Jurkat, Clone E6-1 (cell line): ENCODE results near the gene IDH3G.

Experiments
- DNase-seq: peaks from one replicate; pipeline ENCODE4 v3.0.0-alpha.2; 2011; ENCODE audit warnings: low read depth, low spot score
- H3K4me3 ChIP-seq: 2 replicates; pipeline ENCODE4 v1.5.1; 2011; ENCODE audit warnings: mild to moderate bottlenecking, low read length, control low read depth, moderate library complexity

Gene IDH3G

DNA sequence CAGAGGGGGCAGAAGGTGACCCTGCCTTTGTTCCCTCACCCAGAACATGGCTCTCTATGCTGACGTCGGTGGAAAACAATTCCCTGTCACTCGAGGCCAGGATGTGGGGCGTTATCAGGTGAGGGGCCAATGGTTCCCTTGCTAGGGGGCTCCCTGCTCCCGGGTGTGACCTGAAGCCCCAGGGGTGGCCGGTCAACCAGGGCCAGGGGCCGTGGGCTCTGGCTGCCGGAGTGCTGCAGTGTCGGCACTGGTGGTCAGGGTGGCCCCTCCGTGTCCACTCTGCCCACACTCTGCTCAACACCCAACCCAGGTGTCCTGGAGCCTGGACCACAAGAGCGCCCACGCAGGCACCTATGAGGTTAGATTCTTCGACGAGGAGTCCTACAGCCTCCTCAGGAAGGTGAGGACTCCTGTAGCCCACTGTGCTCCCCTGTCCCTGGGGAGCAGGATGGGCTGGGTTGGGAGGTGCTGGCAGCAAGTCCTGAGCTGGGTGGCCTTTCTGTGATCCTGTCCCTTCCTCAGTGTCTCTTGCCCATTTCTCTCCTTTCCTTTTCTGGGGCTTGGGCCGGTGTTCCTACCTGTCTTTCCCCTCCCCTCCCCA lies 3.3 kb upstream of the IDH3G start:
- H3K4me3 ChIP-seq = no peak overlapping the region

DNA sequence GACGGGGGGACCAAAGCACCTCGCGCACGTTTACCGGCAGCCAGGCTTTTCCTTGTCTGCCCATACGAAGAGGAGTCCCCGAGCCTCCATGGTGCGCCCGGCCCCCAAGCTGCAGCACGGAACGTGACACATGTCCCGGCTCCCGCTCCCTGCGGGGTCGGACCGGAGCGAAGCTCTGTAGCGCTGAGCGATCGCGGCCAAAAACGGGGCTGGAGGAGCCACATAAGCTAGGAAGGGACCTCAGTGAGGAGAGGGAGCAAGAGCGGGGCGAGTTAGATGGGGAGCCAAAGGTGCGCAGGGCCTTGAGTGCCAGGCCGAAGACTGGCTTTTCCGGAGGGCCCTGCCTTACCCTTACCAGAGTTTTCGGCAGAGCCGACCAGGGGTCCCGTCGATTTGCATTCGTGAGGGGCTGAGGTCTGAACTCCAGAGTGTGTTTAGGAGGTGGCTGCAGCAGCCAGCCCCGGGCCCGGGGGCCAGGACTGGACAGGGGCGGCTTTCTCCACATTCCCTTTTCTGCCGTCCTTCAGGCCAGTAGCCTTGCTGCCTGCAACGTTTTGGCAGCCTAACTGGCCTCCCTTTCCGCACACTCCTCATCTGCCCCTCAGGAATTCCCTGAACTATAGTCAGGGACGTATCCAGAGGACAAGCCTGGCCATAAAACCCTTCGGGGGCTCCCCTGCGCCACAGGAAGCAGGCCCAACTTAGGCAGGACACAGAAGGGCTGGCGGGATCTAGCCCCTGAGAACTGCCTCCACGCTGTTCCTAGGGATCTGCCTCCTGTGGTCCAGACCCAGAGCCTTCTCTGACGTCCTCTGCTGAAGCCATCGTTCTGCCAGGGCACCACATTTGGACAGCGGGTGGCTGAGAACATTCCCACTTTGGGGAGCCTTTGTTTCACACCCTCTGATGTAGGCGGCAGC lies 982 bp upstream of the IDH3G start:
- peak overlapping the region; percentile 66 for H3K4me3 ChIP-seq
- DNase-seq = no peak

More for the DNA sequence above, 3.3 kb upstream of the IDH3G start:
- no peak for DNase-seq

DNA sequence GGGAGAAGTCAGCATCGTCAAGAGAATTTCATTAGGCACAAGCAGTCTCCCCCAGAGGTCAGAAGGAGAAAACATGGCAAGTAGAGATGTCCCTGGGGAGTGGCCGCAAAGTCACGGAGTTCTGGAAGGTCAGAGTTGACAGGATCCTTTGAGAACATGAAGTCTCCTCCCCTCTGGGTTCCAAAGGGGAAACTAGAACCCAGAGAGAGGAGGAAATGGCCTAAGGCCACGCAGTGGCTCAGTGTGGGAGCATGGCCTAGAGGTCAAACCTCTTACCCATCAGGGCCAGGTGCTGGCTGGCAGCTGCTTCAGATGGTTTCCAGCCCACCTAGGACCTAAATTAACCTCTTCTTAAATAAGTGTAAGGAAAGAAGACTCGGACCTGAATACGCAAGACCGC lies 884 bp downstream of the IDH3G start:
- DNase-seq = no peak
- peak overlapping the region; percentile 73 for H3K4me3 ChIP-seq

DNA sequence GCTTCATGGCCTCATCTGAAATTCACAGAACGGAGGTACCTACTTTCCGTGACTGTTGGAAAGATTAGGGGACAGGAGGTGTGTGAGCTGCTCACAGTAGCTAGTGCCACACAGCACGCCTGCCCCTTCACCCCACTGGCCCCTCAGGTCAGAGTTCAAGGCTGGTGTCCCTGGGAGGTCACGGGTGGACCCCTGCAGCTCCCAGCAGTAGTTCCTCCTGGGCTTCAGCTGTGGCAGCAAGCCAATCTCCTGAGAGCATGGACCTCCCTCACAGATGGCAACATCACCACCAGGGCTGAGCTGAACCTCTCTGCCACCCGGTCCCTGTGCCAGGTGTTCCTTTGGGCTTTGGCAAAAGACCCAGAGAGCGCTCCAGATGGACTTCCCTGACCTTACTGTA lies 1.8 kb downstream of the IDH3G start:
- no peak for DNase-seq
- H3K4me3 ChIP-seq = no peak overlapping the region

DNA sequence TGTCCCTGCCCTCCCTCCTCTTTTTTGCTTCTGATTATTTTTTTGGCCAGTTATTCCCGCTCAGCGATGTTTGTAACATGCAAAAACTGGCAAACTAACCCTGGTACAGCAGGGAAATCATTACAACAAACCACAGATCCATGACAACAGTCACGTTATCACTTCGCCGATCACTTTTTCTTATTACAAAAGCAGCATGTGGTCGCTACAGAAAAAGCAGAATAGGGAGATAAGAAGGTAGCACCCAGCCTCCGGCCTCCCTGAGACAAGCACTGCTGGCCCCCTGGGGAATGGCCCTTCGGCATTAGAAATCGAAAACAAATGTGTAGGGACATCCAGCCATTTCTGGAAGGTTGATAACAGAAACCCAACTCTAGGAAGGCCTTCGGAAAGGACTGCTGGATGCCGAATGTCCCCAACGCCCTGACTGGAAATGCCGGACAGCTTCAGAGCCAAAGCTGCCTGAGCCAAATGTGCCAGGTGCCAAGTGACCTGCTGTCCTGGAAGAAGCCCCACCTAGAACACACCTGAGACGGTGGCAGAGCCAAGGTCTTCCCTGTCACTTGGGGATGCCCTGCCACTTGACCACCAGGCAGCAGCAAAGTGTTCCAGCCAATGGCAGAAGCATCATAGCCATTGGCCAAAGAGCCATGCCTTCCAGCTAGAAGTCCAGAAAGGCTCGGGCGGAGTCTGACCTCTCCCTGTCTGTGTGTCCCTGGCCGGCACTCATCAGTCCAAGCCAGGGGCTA lies 2.9 kb downstream of the IDH3G start:
- DNase-seq = no peak
- no peak overlapping the region for H3K4me3 ChIP-seq

DNA sequence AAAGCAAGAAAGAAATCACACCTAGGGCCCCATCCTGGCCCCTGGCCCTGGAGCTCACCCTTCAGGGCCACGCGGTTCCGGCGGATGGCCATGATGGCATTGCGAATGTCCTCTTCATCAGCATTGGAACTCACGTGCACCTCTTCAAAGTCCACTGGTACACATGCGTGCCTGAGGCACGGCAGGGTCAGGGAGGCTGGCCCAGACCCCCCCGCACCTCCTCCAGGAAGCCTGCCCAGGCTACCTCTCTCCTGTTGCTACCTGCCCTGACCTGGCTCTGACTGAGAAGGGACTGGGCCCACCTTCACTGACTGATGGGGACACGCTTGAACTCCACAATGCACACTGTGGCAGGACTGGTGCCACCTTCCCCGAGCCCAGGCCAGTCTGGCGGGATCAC lies 4.5 kb downstream of the IDH3G start:
- no peak for DNase-seq
- no peak overlapping the region for H3K4me3 ChIP-seq

DNA sequence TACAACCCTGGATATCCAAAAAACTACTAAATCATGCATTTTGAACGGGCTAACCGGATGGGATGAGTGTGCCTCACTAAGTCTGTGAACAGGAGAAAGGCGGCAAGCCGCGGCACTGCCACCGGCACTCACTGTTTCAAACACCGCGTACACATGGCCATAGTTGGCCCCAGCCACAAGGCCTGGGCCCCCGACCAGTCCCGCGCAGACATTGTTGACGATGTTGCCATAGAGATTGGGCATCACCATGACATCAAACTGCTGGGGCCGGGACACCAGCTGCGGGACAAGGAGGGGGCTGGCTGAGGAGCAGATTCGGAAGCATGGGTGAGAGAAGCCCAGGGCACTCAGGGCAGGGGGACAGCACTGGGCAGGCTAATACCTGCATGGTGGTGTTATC lies 7.5 kb downstream of the IDH3G start:
- no peak for DNase-seq
- H3K4me3 ChIP-seq = no peak overlapping the region

DNA sequence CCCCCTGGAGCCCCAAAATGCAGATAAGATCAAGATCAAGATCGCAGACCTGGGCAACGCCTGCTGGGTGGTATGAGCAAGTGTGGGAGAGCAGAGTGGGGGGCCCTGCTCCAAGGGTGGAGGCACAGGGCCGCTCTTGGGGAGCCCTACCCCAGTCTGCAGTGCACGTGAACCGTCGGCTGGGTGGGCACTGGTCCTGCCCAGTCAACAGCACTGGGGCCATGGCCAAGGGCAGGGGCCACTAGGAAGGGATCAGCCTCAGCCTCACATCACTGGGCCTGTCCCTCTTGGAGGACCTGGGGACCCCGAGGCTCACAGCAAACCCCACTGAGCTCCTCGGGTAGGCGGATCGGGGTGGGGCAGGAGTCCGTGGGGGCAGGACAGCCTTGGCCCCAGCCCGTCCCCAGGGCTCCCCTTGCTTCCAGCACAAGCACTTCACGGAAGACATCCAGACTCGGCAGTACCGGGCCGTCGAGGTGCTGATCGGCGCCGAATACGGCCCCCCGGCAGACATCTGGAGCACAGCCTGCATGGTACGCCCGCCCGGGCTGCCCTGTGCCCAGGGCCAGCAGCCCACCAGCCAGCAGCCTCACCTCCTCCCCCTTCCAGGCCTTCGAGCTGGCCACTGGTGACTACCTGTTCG lies 9.7 kb downstream of the IDH3G start:
- no peak overlapping the region for H3K4me3 ChIP-seq
- DNase-seq = no peak

DNA sequence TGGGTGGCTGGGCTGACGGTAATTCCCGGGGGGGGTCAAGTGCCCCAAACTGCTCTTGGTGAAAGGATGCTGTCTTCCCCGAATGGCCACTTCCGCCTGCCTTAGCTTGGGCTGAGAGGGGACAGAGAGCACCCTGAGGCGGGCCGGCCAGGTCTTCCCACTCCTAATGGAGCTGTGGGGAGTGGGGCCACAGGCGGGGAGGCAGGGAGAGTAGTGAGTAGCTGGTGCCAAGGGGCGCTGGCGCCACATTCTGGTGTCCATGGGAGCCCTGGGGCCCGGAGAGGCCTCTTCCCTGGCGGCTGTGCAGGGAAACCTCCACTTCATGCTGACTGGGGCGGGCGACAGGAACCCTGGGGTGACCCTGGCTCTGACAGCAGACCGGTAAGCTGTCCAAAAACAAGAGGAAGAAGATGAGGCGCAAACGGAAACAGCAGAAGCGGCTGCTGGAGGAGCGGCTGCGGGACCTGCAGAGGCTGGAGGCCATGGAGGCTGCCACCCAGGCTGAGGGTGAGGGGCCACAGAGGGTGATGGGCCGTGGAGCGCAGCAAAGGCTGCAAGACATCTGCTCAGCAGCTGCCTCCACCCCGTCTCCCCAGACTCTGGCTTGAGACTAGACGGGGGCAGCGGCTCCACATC lies 10.7 kb downstream of the IDH3G start:
- no peak for DNase-seq
- no peak overlapping the region for H3K4me3 ChIP-seq

DNA sequence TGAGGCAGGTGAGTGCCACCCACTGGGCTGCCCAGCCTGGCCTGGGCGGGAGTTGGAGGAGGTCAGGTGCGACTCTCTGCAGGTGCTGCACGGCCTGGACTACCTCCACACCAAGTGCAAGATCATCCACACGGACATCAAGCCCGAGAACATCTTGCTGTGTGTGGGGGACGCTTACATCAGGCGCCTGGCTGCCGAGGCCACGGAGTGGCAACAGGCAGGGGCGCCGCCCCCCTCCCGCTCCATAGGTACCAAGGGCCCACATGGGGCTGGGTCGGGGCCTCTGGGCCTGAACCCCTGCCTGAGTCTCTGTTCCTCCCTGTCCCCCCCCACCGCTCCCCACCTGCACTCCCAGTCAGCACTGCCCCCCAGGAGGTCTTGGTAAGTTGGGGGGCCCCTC lies 11.3 kb downstream of the IDH3G start:
- DNase-seq = no peak

DNA sequence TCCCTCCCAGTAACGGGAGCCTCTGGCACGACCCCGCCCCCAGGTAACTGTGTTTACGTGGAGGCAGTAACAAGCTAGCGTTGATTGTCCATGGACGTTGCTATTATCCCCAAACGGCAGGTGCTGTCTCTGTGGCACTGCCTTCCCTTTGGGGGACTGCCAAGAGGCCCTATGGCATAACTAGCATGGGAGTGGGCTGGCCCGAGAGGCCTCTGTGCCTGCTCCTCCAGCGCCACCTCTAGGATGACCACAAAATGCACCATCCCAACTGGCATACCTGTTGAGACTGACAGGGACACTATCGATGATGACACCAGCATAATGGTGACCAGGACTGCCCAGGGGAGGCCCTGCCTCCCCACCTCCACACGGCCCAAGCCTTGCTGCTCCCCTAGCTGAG lies 11.9 kb downstream of the IDH3G start:
- no peak for DNase-seq
- no peak overlapping the region for H3K4me3 ChIP-seq

More for the DNA sequence above, 11.3 kb downstream of the IDH3G start:
- H3K4me3 ChIP-seq = no peak overlapping the region

DNA sequence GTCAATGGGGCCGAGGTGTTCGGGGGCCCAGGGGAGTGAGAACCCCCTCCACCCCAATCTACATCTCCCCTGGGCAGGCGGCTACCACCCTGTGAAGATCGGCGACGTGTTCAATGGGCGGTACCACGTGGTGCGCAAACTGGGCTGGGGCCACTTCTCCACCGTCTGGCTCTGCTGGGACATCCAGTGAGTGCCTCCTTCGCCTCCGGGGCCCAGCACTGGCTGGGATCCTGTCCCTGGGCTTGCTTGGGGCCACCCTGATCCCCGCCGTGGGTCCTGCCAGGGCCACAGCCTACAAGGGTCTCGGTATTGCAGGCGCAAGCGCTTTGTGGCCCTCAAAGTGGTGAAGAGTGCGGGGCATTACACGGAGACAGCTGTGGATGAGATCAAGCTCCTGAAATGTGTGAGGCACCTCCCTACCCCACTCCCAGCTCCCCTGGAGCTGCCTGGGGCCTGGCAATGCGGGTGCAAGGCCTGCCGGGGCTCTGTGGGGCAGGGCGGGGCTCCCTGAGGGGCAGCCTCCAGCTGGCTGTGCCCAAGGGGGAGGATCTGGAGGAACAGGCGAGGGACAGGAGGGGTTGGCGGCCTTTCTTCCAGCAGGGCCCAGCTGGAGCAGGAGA lies 12.6 kb downstream of the IDH3G start:
- no peak for DNase-seq
- H3K4me3 ChIP-seq = no peak overlapping the region

DNA sequence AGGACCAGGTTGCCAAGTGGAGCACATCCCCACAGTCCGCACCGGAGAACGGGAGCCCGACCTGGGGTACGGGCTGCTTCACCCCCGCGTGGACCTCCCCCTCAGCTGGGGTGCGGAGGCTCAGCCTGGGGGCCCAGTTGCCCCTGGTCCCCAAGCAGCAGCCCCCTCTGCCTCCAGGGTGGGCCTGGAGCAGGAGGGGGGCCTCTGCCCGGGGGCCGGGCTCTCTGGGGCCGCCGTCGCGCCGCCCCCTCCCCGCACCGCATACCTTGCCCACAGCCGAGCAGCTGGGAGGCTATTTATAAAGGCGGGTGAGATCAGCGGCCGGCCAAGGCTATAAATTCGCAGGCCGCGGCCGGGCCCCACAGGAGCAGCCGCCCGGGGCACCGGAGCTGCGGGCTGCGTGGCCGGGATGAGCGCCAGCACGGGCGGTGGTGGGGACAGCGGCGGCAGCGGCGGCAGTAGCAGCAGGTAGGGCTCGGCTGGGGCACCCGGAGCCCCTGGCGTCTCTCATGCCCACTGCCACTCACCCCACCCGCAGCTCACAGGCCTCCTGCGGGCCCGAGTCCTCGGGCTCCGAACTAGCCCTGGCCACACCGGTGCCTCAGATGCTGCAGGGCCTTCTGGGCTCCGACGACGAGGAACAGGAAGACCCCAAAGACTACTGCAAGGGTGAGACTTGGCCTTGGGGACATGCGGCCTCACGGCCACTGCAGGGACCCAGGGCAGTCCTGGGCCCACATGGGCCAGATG lies 13.3 kb downstream of the IDH3G start, which contains the start of gene SRPK3:
Gene SRPK3, plus strand, starts transcription at position 364 of the 750 bp plus-strand sequence. Its CDS starts 46 bp downstream, at position 410.
- no peak within 1 kb of the TSS for H3K4me3 ChIP-seq
- DNase-seq = no peak

DNA sequence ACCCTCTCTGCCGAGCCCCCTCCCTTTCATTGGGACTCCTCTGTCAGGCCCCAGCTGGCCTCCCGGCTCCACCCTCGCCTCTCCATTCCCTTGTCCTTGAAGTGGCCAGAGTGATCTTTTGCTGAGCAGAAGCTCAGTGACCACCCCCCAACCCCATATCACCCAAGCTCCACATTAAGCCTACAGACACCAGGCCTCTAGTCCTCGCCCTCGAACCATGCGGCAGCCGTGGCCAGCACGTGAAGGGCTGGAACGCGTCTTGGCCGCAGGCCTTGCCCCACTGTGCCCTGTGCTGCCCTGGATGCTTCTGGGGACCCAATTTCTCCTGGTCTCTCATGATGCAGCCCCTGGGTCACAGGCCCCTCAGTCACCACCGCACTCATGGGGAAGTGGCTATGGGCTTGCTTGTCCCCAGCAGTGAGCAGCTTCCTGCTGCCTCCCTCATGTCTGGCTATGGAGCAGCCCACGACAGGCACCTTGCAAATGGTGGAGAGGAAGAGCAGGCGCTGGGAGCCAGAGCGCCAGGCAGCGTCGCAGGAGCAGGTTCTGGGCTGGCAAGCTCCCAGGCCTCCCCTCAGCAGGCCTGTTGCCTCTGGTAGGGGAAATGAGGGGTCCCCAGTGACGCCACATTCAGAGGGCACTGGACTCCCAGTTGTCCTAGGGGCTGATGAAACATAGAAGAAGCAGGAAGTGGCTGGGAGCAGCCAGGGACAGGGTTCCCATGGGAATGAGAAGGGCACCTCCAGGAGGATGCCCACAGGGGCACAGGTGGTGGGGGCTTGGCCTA lies 14.1 kb downstream of the IDH3G start:
- DNase-seq = no peak
- no peak overlapping the region for H3K4me3 ChIP-seq

DNA sequence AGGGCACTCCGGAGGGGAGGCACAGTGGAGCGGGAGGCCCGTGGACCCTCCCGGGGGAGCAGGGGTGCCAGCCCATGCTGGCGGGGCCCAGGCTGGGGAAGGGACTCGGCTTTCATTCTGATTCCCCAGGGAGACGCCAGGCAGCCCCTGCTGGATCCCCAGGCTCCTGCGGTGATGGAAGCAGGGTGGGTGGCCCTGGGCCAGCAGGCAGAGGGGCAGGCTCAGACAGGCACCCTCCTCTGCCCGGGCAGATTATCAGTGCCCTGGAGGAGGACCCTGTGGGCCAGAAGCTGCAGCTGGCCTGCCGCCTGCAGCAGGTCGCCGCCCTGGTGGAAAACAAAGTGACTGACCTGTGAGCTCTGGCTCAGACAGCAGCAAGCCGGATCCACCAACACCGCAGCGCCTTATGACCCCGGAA lies 15.5 kb downstream of the IDH3G start:
- no peak for DNase-seq
- no peak overlapping the region for H3K4me3 ChIP-seq

DNA sequence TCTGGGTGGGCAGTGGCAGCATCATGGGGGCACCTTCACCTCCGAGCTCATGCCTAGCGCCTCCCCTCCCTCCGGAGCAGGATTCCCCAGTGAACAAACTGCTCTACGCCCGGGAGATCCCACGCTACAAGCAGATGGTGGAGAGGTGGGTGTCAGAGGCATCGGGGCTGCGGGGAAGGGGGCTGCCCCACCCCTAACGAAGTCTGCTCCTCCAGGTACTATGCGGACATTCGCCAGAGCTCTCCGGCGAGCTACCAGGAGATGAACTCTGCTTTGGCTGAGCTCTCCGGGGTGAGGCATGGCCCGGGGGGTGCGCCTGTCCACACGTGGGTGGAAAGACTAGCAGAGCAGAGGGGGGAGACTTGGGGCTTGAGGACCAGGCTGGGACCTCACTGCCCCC lies 16.0 kb downstream of the IDH3G start:
- no peak for DNase-seq
- H3K4me3 ChIP-seq = no peak overlapping the region
